ENCODE results near the gene SYNDIG1.

GRCh38 chr20:24477831-24478547, 8.6 kb downstream of the SYNDIG1 start:
- TF ChIP-seq CTCF (IDR thresholded peaks at IDR 0.05), result no peak
- TF ChIP-seq REST (IDR thresholded peaks at IDR 0.05; ENCODE audit: insufficient read depth in 1 of 2, low read depth in 2 of 2, low read length in 1 of 2), result no peak

Data from Panc1 (cell line).